Esophagus squamous epithelium (tissue), 5 donors: ENCODE results near the gene FIGNL2. TPM values are rescaled to one million over a fixed set of nuclear protein-coding genes. Genes with fewer than 3 reads are reported as not detected.
A peak's percentile ranks its signal among the peaks of the same experiment; 100 is the strongest.

ENCODE experiments used
- DNase-seq: peaks from one replicate; lab custom pipeline; 2025; lab: John Stamatoyannopoulos, UW
- H3K27ac ChIP-seq, 4 donors: fragments of 200-600 bp; sonication (generic); one replicate each; pipeline ENCODE4 v1.5.1; 2016 to 2019; ENCODE audit warnings: mild to moderate bottlenecking in 1 of 4
- H3K27me3 ChIP-seq, 4 donors: fragments of 200-600 bp; sonication (generic); 1 replicate in 3 of 4; 2 replicates in 1 of 4; pipeline versions ENCODE4 v1.5.1 to v1.6.0; 2017 to 2021; ENCODE audit warnings: antibody characterized with exemption in 1 of 4
- H3K36me3 ChIP-seq, 3 donors: fragments of 200-600 bp; sonication (generic); one replicate each; pipeline ENCODE4 v1.5.1; 2016 to 2019
- H3K4me1 ChIP-seq, 3 donors: fragments of 200-600 bp; sonication (generic); one replicate each; pipeline ENCODE4 v1.5.1; 2017 to 2019
- H3K4me3 ChIP-seq, 4 donors: fragments of 200-600 bp; sonication (generic); 1 replicate in 3 of 4; 2 replicates in 1 of 4; pipeline ENCODE4 v1.5.1; 2016 to 2019; ENCODE audit warnings: mild to moderate bottlenecking in 2 of 4, moderate library complexity in 1 of 4
- H3K9me3 ChIP-seq, 3 donors: fragments of 200-600 bp; sonication (generic); one replicate each; pipeline ENCODE4 v1.5.1; 2016 to 2019
- CTCF ChIP-seq, 6 experiments: fragments of 450-650 bp in 4 of 6; fragments of 200-600 bp in 2 of 6; sonication (generic) in 2 of 6; IDR thresholded peaks; one replicate each; pipeline ENCODE4 v1.5.1; 2016 to 2019; ENCODE audit warnings: antibody characterized with exemption in 6 of 6, mild to moderate bottlenecking in 4 of 6, moderate library complexity in 4 of 6
- POLR2A ChIP-seq, 4 donors: fragments of 450-650 bp; IDR thresholded peaks; one replicate each; pipeline ENCODE4 v1.6.1; 2017; ENCODE audit warnings: antibody characterized with exemption in 4 of 4, mild to moderate bottlenecking in 4 of 4, moderate library complexity in 3 of 4
- WGBS, 2 donors: methylation state at CpG; one replicate each; pipeline ENCODE4 v1.1.5; 2018; 5-methylcytosine and 5-hydroxymethylcytosine counted together
- intact Hi-C: fragments of 100-400 bp; cut with DNase I; formaldehyde crosslinking; loops from one replicate; pipeline ENCODE4 v1.15.0; 2022
- total RNA-seq, 4 donors: library from RNA; depleted of rRNA; stranded (reverse); fragments of >200 nt; gene quantifications; one replicate each; pipeline ENCODE4 v1.1.0, GENCODE V29; 2016
- donor health status: DM: yes; HTN: yes; CAD: no.

Gene FIGNL2
- under 1 TPM in 3 of 4 donors, not detected in 1; 0.18 to 0.38 (median 0.19) TPM for total RNA-seq

- no peak for DNase-seq
- TF ChIP-seq CTCF (IDR thresholded peaks at IDR 0.05) (no peak), POLR2A (IDR thresholded peaks at IDR 0.05) (no peak)
- no CpG with 5 or more reads among the region's 51 CpGs for WGBS, 2 donors
- intact Hi-C loops, result no loop called here
- Histone ChIP-seq H3K36me3 (no peaks in the 10 kb centered on the region), H3K4me1 (peaks cover 12 to 46% (median 28%) of the 10 kb centered on the region in 3 donors), H3K9me3 (no peaks in the 10 kb centered on the region), H3K27me3 (peaks cover 0 to 84% (median 23%) of the 10 kb centered on the region in 4 donors), H3K4me3 (peak within 1 kb of the TSS; percentile 16 to 67 (median 51)), H3K27ac (peak within 1 kb of the TSS; percentile 24 to 82 (median 74))
Measured at GRCh38 chr12:51848326-51848727, at the start of gene FIGNL2. Gene FIGNL2 (minus strand): TSS chr12:51848718. CDS start chr12:51822413, 26,305 bp downstream.

GRCh38 chr12:51897181-51897580 is 48.7 kb upstream of the FIGNL2 start:
- H3K4me1 ChIP-seq, result peaks cover 0 to 34% (median 0%) of the 10 kb centered on the region in 3 donors
- no peaks in the 10 kb centered on the region for H3K36me3 ChIP-seq
- intact Hi-C loops, result loop anchor here (10.0 kb wide), 1 partner anchor 88 kb away; no protein-coding TSS in a partner anchor
- H3K9me3 ChIP-seq, result no peaks in the 10 kb centered on the region
- TF ChIP-seq CTCF (IDR thresholded peaks at IDR 0.05) (no peak), POLR2A (IDR thresholded peaks at IDR 0.05) (no peak)
- no peak overlapping the region for H3K4me3 ChIP-seq
- peaks cover 0 to 3% (median 0%) of the 10 kb centered on the region in 4 donors for H3K27me3 ChIP-seq
- peak overlapping the region in 3 of 4 donors; percentile 35 to 63 (median 38) for H3K27ac ChIP-seq
- WGBS, 2 donors, result 71 to 76% methylated on average over 3 to 8 of the region's 8 CpGs
- DNase-seq, result no peak

- intact Hi-C loops, result loop anchor here (10.0 kb wide), 1 partner anchor 89 kb away; no protein-coding TSS in a partner anchor
- DNase-seq, result no peak
- WGBS, 2 donors, result 70% methylated on average over 3 of the region's 3 CpGs
- H3K36me3 ChIP-seq, result no peaks in the 10 kb centered on the region
- TF ChIP-seq POLR2A (IDR thresholded peaks at IDR 0.05) (no peak), CTCF (IDR thresholded peaks at IDR 0.05) (no peak)
- no peaks in the 10 kb centered on the region for H3K9me3 ChIP-seq
- H3K4me3 ChIP-seq, result no peak overlapping the region
- H3K27ac ChIP-seq, result peak overlapping the region in 2 of 4 donors; percentile 35 to 63
- peaks cover 0 to 3% (median 0%) of the 10 kb centered on the region in 4 donors for H3K27me3 ChIP-seq
- H3K4me1 ChIP-seq, result peaks cover 0 to 34% (median 0%) of the 10 kb centered on the region in 3 donors
Measured at GRCh38 chr12:51896236-51896635, 47.7 kb upstream of the FIGNL2 start.

- H3K9me3 ChIP-seq, result no peaks in the 10 kb centered on the region
- H3K27me3 ChIP-seq, result peaks cover 0 to 3% (median 0%) of the 10 kb centered on the region in 4 donors
- intact Hi-C loops, result loop anchor here (10.0 kb wide), 1 partner anchor 89 kb away; no protein-coding TSS in a partner anchor
- TF ChIP-seq POLR2A (IDR thresholded peaks at IDR 0.05) (no peak), CTCF (IDR thresholded peaks at IDR 0.05) (no peak)
- H3K27ac ChIP-seq, result no peak overlapping the region
- H3K4me1 ChIP-seq, result peaks cover 0 to 34% (median 0%) of the 10 kb centered on the region in 3 donors
- no peak overlapping the region for H3K4me3 ChIP-seq
- 71 to 73% methylated on average over 3 to 5 of the region's 8 CpGs for WGBS, 2 donors
- no peaks in the 10 kb centered on the region for H3K36me3 ChIP-seq
- no peak for DNase-seq
Measured at GRCh38 chr12:51895378-51896135, 47.0 kb upstream of the FIGNL2 start.

- intact Hi-C loops, result loop anchor here (10.0 kb wide), 1 partner anchor 91 kb away; no protein-coding TSS in a partner anchor
- H3K36me3 ChIP-seq, result no peaks in the 10 kb centered on the region
- peaks cover 0 to 8% (median 0%) of the 10 kb centered on the region in 4 donors for H3K27me3 ChIP-seq
- H3K4me1 ChIP-seq, result peaks cover 0 to 32% (median 0%) of the 10 kb centered on the region in 3 donors
- H3K27ac ChIP-seq, result no peak overlapping the region
- no peak overlapping the region for H3K4me3 ChIP-seq
- TF ChIP-seq POLR2A (IDR thresholded peaks at IDR 0.05), result no peak
- no peak for TF ChIP-seq CTCF (IDR thresholded peaks at IDR 0.05)
- no peak for DNase-seq
- WGBS, 2 donors, result 62 to 69% methylated on average over 6 of the region's 6 CpGs
- H3K9me3 ChIP-seq, result no peaks in the 10 kb centered on the region
Measured at GRCh38 chr12:51893786-51894185, 45.3 kb upstream of the FIGNL2 start.
